Osteocyte (in vitro differentiated cells): Measurements from ENCODE around the gene SERINC5. TPM values are rescaled to one million over a fixed set of nuclear protein-coding genes. Genes with fewer than 3 reads are reported as not detected.

ENCODE experiments used
- DNase-seq: peaks from one replicate; pipeline ENCODE4 v3.0.0; 2021; ENCODE audit warnings: mixed read lengths; ENCODE audit not compliant: unreplicated experiment; ENCODE audit errors: extremely low spot score
- H3K27ac Mint-ChIP-seq: one replicate; pipeline ENCODE4 v1.8.0; 2021; ENCODE audit warnings: mild to moderate bottlenecking, mixed read lengths; ENCODE audit not compliant: unreplicated experiment
- H3K27me3 Mint-ChIP-seq: one replicate; pipeline ENCODE4 v1.8.0; 2021; ENCODE audit warnings: mixed read lengths; ENCODE audit not compliant: unreplicated experiment
- H3K36me3 Mint-ChIP-seq: one replicate; pipeline ENCODE4 v1.8.0; 2021; ENCODE audit warnings: mixed read lengths; ENCODE audit not compliant: unreplicated experiment
- H3K4me1 Mint-ChIP-seq: one replicate; pipeline ENCODE4 v1.8.0; 2021; ENCODE audit warnings: mixed read lengths; ENCODE audit not compliant: unreplicated experiment
- H3K4me3 Mint-ChIP-seq: one replicate; pipeline ENCODE4 v1.8.0; 2021; ENCODE audit warnings: mild to moderate bottlenecking, moderate library complexity, mixed read lengths; ENCODE audit not compliant: unreplicated experiment
- H3K9me3 Mint-ChIP-seq: one replicate; pipeline ENCODE4 v1.8.0; 2021; ENCODE audit warnings: mixed read lengths; ENCODE audit not compliant: unreplicated experiment
- total RNA-seq: library from RNA; stranded (reverse); gene quantifications from 2 replicates; pipeline ENCODE4 v1.2.1, GENCODE V29; 2021
- TF ChIP-seq, protein P1 (sequence below): fragments of 200-600 bp; sonication (generic); IDR thresholded peaks from 2 replicates; pipeline ENCODE4 v1.5.0; 2021; ENCODE audit warnings: antibody characterized with exemption, mild to moderate bottlenecking, moderate library complexity

The SERINC5 gene
- total RNA-seq, 1 donor from 2014 or later = 43.2 TPM

DNA sequence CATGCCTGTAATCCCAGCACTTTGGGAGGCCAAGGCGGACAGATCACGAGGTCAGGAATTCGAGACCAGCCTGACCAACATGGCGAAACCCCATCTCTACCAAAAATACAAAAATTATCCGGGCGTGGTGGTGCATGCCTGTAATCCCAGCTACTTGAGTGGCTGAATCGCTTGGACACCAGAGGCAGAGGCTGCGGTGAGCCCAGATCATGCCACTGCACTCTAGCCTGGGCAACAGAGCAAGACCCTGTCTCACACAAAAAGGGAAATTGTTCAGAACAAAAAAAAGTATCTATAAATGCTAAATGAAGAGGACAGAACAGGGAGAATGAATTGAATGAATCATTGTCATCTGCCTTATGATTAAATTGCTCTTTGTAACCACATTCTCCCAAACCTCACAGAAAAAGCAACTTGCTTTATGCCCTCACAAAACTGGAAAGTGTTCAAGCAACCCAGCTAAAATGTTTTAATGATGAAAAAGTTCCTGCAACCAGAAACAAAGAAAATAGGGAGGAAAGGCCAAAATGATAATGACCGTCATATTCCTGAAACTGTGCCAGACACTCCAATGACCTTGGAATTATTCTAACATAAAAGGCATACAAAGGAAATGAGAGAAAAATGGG lies 83.7 kb downstream of the SERINC5 start:
- Mint-ChIP-seq H3K9me3 (no peaks in the 10 kb centered on the region), H3K27me3 (no peaks in the 10 kb centered on the region), H3K27ac (no peak overlapping the region), H3K36me3 (peaks cover 27% of the 10 kb centered on the region), H3K4me1 (no peaks in the 10 kb centered on the region), H3K4me3 (no peak overlapping the region)
- DNase-seq = no peak
- TF ChIP-seq, protein P1, sequence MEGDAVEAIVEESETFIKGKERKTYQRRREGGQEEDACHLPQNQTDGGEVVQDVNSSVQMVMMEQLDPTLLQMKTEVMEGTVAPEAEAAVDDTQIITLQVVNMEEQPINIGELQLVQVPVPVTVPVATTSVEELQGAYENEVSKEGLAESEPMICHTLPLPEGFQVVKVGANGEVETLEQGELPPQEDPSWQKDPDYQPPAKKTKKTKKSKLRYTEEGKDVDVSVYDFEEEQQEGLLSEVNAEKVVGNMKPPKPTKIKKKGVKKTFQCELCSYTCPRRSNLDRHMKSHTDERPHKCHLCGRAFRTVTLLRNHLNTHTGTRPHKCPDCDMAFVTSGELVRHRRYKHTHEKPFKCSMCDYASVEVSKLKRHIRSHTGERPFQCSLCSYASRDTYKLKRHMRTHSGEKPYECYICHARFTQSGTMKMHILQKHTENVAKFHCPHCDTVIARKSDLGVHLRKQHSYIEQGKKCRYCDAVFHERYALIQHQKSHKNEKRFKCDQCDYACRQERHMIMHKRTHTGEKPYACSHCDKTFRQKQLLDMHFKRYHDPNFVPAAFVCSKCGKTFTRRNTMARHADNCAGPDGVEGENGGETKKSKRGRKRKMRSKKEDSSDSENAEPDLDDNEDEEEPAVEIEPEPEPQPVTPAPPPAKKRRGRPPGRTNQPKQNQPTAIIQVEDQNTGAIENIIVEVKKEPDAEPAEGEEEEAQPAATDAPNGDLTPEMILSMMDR = no peak

DNA sequence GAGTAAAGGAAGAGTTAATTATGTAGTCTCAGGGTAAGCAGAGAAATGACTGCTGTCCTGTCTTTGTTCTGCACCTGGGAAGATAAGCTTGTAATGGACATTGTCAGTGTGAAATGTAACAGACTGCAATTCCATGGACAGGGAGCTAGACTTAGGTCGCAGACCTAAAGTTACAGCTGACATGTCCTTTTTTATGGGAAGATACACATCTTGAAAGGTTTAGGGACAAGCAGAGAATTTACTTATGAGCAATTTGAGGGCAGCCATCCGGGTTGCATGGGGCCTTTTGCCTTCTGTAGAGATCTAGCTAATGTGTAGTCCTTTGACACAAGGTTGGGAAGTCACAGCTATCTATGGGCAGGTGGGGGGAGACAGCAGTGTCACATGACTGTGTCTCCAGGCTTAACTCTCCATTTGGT lies 85.7 kb downstream of the SERINC5 start:
- Mint-ChIP-seq H3K9me3 (no peaks in the 10 kb centered on the region), H3K4me3 (no peak overlapping the region), H3K36me3 (peaks cover 33% of the 10 kb centered on the region), H3K4me1 (no peaks in the 10 kb centered on the region), H3K27ac (no peak overlapping the region), H3K27me3 (no peaks in the 10 kb centered on the region)
- no peak for DNase-seq
- TF ChIP-seq, protein P1 = no peak

DNA sequence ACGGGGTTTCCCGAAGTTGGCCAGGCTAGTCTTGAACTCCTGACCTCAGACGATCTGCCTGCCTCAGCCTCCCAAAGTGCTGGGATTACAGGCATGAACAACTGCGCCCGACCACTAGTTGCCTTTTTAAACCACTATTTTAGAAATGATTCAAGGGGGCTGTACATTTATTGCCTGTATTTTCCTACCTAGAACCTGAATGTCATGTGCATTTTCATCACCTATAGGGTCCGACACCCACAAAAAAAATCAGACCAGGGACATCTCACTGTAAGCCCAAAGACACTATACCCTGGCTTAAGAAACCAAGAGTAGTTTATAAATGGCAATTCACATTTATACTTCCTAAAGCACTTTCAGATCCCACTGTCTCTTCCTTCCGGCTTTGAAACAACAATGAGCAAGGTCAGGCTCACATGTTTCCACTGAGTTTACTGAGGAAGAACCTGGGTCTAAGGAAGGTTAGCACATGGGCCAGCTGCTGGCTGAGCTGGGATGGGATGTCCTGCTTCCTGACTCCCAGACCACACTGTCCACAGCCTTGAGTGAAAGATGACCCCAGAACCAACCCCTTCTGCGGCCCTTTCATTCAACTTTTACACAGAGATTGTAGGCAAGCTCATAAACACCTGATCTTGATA lies 87.3 kb downstream of the SERINC5 start:
- DNase-seq = no peak
- H3K27ac Mint-ChIP-seq = no peak overlapping the region
- no peaks in the 10 kb centered on the region for H3K9me3 Mint-ChIP-seq
- H3K4me3 Mint-ChIP-seq = no peak overlapping the region
- TF ChIP-seq, protein P1 = no peak
- no peaks in the 10 kb centered on the region for H3K4me1 Mint-ChIP-seq
- no peaks in the 10 kb centered on the region for H3K27me3 Mint-ChIP-seq
- peaks cover 36% of the 10 kb centered on the region for H3K36me3 Mint-ChIP-seq

DNA sequence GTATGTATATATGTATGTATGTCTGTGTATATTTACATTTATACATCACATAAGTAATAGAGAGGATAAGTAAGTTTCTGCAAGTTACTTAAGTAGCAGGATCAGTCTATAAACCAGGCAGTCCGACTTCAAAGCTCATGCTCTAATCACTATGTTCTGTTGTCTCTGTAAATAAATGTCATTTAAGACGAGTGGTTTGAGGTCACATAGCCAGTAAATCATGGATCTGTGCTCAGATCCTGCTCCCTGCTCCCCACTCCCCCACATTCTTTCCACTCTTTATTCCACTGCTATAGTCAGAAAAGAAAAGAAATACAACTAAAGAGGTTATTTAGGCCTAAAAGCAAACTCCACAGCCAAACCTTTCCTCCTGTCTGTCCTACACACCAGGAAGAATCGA lies 90.4 kb downstream of the SERINC5 start:
- H3K4me3 Mint-ChIP-seq = no peak overlapping the region
- no peaks in the 10 kb centered on the region for H3K27me3 Mint-ChIP-seq
- peaks cover 46% of the 10 kb centered on the region for H3K36me3 Mint-ChIP-seq
- H3K9me3 Mint-ChIP-seq = peaks cover 16% of the 10 kb centered on the region
- TF ChIP-seq, protein P1 = no peak
- H3K27ac Mint-ChIP-seq = no peak overlapping the region
- peaks cover 7% of the 10 kb centered on the region for H3K4me1 Mint-ChIP-seq
- DNase-seq = no peak

DNA sequence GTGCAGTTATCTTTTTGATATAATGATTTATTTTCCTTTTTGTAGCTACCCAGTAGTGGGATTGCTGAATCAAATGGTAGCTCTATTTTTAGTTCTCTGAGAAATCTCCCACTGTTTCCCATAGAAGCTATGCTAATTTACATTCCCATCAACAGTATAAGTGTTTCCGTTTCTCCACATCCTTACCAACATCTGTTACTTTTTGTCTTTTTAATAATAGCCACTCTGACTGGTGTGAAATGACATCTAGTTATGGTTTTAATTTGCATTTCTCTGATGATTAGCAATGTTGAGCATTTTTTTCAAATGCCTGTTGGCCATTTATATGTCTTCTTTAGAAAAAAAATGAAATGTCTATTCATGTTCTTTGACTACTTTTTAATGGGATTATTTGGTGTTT lies 94.7 kb downstream of the SERINC5 start:
- TF ChIP-seq, protein P1 = no peak
- Mint-ChIP-seq H3K27me3 (no peaks in the 10 kb centered on the region), H3K4me3 (no peak overlapping the region), H3K4me1 (peaks cover 30% of the 10 kb centered on the region), H3K9me3 (peaks cover 16% of the 10 kb centered on the region), H3K36me3 (peaks cover 42% of the 10 kb centered on the region), H3K27ac (no peak overlapping the region)
- no peak for DNase-seq
